ENCODE results near the gene SLF2.

SLF2 gene

DNA sequence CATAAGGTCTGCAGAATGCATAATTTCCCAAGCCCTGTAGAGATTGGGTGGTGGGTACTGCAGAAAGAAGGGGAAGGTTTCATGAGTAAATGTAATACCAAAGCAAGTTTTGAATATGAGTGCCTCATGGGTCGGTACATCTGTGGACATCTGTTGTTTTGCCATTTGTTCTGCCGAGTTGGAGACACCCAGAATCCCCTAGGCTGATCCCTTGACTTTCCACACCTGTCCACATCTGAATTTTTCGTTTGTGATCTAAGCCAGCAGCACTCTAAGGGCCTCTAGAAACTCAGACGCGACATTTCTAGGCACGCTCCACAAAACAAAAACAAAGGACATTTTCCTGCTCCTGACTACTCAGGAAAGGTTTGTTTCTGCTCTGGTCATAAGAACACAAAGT is 11.7 kb upstream of the SLF2 start:
- no peak for DNase-seq

DNA sequence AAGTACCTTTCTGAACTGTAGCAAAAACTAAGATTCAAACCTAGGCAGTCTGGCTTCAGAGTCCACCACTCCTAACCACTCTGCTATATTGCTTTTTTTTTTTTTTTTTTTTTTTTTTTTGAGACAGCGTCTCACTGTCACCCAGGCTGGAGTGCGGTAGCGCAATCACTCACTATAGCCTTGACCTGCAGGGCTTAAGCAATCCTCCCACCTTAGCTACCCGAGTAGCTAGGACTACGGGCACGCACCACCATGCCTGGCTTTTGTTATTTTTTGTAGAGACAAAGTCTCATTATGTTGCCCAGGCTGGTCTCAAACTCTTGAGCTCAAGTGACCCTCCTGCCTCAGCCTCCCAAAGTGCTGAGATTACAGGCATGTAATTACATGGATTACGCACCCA is 10.1 kb upstream of the SLF2 start:
- no peak for DNase-seq

DNA sequence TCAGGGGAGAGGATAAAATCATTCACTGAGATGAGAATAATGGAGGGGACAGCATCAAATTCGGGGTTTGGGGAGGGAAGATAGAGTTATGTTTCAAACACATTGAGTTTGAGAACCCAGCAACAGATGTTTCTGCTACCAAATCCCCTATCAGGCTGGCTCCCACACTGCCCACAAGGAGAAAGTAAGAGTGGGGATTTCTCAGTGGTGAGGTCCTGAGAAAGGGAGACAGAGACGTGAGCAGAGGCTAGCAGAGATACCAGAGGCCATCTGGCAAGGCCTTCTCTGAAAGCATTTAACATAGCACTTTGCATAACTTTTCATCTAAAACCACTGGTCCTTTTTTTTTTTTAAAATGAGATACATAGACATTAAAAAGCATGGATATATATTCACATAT is 7.8 kb upstream of the SLF2 start:
- DNase-seq, result no peak

DNA sequence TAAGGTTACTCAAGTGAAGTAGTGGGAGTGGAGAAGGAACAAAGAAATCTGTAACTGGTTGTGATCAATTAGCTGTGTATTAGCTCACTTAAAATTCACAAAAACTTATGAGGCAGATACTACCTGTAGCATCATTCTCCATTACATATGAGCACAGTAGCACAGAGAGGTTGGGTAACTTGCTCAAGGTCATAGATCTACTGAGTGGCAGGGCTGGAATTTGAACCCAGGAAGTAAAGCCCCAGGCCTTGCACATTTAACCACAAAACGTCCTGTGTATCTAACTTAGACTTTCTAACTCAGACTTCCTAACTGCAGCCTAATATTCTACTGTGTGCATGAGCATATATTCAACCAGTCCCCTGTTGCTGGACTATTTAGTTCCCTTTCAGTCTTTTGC is 5.6 kb upstream of the SLF2 start:
- DNase-seq, result no peak

DNA sequence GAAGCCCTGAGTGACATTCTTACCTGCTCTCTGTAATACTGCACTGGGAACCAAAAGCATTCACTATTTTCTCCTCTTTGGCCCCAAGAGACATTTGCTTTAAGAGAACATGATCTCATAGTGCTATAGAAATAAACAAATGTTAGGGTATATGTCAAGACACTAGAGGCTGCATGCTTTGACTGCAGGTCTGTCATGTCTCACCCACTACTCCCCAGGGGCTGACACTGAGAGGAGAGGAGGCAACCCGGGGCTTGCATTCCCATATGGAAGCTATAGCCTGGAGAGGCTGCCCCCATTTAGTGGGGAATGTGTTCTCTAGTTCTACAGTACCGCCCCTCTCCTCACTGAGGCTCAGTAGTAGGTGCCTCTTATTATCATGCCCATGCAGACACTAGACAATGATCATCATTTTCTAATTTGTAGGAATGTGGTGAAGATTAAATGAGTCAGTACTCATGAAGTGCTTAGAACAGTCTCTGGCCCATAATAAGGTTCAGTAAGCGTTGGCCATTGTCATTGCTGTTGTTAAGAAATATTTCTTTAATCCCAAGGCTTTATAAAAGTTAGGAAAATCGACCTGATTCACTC is 4.9 kb upstream of the SLF2 start:
- no peak for DNase-seq

DNA sequence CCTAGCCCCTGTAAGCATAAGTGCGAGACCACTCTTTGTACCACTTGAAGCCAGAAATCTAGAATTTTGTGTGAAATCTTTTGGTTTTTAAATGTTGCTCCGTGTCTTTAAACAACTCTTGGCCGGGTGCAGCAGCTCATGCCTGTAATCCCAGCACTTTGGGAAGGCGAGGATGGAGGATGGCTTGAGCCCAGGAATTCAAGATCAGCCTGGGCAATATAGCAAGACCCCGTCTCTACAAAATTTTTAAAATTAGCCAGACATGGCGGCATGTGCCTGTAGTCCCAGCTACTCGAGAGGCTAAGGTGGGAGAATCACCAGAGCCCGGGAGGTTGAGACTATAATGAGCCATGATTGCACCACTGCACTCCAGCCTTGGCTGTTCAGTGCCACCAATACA is 4.4 kb upstream of the SLF2 start:
- DNase-seq, result no peak

DNA sequence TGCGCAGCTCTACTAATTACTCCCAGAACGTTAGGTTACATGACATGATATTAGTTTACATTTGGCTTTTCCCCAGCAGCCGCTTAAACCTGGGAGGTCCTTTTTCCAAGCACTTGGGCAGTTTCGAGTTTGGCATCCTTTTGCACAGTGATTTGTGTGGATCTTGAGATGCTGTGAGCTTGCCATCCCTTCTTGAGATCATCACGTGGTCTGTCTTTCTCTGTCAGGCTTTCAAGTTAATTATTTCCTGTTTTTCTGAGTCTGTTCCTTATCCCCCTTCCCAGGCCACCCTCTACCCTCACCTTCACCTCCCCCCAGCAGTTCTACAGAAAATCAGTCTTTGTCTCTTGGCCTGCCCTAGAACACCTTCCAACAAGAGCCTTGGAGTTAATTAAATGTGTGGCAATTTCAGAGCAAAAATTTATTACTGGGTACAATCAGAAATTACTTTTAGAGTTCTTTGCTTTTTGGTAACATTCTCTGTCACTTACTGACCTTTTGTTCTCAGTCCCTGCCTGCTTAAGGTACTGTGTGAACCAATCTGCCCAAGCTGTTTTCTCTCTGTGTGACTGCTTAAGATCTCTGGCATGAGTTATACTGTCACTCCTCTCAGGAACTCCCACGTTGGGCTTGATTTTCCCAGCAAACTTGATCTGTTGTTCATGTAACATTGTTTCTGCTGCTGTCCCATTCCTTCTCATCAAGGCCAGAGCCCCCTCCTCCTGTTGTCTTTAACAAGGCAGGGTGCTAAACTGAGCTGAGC is 3.1 kb upstream of the SLF2 start:
- no peak for DNase-seq

DNA sequence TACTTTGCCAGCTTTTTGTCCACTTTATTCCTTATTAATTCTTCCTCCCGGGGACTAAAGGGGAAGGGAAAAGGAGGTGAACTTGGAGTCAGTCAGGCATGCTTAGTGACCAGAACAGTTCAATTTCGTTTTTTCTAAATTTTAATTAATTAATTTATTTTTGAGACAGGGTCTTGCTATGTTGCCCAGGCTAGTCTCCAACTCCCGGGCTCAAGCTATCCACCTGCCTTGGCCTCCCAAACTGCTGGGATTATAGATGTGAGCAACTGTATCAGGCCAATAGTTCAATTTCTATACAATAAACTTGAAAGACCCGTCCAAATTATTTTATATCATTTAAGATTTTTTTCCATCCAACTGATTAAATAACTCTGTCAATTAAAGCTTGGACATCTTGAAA is 1.3 kb upstream of the SLF2 start:
- DNase-seq, result no peak

DNA sequence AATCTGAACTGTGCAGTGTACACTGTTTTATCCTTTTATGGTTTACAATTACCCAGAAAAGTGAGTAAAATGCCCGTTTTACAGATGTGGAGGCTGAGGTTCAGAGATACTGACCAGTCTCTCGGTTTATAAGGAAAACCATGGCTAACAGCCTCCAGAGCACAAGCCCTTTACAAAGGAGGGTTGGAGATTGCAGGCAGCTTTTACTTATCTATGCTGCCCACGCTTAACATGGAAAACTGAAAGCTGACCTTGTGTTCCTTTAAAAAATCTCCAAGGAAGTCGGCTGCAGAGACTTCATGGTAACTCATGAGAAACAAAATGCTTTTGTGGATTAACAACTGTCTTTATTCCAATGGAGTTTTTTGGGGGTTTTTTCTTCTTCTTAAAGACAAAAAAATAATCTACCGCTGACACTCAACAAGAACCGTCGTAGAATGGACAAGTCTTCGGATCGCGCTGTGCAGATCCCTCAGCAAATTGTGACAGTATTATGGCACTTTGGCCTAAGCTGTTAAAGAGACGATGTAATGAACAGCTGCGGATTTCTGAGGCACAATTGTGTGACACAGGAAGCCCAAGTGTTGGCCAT is 654 bp upstream of the SLF2 start:
- no peak for DNase-seq

DNA sequence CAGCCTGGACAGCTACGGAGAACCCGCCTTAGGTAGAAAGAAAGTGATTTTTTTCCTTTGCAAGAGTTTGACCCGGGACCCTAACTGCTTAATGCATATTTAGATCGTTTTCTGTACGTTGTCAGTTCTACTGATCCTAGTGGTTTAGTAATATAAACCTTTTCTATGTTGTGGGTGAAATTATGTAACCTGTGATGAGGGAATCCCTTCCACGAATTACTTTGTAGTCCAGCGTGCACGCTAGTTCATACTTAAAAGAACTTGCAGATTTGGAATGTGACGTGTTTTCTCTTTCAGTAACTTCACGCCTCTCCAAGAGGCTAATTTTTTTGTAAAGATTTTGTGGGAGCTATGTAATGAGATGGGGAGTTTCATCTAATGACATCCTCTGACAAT is 705 bp downstream of the SLF2 start:
- DNase-seq, result no peak

DNA sequence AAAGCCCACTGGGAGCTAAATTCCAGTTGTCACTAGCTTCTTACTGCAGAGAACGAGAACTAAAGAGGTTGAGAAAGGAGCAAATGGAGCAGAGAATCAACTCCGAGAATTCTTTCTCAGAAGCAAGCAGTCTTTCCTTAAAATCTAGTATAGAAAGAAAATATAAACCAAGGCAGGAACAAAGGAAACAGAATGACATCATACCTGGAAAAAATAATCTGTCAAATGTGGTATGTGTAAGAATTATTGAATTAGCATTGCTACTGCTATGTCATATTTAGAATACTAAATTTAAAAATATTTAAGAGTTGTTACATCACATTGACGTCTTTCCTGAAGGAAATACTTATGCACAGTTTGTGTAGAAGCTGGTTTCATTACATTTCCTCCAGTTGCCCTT is 4.3 kb downstream of the SLF2 start:
- no peak for DNase-seq

DNA sequence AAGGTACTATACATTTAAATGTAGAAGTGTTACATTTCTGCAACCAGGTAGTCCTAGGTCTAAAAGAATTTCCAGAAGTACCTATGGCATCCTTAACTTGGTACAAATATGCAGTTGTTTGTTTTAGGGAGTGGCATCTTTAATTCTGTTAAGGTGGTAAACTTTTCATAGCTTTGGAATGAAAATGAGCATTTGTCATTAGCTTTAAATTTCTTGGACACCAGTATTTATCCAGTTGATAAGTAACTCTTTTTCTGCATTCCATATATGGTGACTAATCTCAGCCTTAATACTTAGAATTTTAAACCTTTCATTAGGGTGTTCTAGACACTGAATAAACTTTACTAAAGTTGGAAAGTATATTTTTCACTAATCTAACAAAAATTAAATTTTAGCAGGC is 10.8 kb downstream of the SLF2 start:
- no peak for DNase-seq

DNA sequence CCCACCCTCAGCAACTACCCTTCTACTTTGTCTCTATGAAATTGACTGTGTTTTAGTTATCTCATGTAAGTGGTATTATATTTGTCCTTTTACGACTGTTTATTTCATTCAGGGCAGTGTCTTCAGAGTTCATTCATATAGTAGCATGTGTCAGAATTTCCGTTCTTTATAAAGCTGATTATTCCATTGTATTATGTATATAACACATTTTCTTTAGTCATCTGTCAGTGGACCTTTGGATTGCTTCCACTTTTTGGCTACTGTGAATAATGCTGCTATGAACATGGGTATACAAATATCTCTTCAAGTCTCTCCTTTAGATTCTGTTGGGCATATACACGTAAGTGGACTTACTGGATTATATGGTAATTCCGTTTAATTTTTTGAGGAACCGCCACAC is 14.5 kb downstream of the SLF2 start:
- no peak for DNase-seq

DNA sequence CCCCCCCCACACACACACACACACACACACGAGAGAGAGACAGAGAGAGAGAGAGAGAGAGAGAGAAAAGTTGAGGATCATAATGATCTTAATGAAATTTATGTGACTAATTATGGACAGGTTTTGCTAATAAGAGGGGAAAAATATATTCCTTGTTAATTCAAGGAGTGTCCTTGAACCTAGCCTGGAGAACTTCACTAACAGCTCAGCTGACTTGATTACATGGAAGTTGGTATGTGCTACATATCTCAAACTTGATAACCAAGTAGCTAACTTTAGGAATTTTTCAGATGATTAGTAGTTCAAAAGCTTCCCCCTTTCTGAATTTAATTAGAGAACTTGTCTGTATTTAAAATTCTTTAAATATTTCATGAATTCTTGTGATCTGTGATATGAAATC is 15.3 kb downstream of the SLF2 start:
- DNase-seq, result no peak

DNA sequence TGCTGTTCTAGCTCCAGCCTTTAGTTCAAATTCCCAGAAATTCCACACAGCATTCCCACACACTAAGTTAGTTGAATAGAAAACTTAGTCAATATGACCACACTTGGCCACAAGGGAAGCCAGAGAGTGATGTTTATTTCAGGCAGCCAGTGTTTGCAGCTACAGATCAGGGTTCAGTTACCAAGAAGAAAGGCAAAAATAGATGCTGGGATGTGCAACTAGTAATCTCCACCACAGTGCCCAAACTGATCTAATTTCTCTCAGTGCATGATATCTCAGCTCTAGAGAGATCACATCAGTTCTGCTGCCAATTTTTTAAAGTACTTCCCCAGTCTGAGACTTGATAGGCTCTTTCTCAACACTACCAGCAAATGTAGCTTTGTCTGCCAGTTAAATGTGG is 17.6 kb downstream of the SLF2 start:
- DNase-seq, result no peak

DNA sequence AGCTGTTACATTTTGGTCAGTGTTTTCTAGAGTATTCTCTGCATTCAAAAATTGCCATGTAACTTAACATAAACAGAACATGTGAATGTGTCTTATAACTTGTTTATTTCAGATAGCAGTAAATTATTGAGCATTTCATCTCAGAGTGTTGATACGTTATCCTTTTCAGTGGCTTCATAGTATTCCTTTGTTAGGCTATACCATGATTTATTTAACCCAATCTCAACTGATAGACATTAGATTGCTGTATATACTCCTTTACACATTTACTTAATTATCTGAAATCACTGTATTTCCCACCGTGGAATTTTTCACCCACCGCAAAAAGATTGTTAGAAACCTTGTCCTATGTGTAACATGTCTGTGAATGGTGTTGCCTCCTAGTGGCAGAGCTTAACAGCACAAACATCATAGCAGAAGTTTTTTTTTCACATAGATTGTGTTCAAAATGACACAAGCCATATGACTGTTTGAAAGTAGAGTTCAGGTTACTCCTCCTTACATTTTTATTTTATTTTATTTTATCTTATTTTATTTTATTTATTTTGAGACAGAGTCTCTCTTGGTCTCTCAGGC is 21.4 kb downstream of the SLF2 start:
- no peak for DNase-seq

DNA sequence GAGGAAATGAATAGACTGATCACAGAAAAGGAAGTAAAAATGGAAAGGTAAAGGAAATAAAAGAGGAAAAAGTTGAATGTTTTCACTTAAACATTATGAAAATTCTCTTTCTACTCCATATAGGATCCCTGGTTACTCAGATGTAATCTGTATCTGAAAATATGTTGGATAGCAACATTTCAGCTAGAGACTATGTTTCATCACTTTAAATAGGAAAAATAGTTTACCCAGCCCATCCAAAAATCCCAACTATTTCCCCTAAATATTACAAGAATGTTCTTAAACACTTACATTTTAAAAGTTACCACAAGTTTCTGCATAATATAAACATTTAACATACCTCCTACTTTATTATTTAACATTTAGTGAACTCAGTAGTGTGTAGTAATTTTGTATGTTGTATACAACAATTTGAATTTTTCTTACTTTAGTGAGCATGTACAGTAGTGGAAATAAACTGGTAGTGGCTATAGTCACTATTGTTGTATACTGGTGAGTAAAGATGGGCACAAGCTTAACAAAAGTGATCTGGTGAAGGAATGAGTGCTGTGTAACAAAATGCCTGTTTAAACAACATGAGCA is 27.1 kb downstream of the SLF2 start:
- DNase-seq, result no peak

DNA sequence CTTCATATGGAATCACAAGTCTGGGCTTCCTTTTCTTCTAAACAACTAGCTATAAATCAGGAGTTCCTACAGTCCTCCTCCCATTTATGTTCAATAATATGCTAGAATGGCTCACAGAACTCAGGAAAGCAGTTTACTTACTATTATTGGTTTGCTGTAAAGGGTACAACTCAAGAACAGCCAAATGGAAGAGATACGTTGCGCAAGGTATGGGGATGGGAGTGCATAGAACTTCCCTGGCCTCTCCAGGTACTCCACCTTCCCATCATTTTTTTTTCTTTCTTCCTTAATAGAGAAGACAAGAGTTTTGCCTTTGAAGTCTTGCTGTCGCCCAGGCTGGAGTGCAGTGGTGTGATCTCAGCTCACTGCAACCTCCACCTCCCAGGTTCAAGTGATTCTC is 29.5 kb downstream of the SLF2 start:
- DNase-seq, result no peak

DNA sequence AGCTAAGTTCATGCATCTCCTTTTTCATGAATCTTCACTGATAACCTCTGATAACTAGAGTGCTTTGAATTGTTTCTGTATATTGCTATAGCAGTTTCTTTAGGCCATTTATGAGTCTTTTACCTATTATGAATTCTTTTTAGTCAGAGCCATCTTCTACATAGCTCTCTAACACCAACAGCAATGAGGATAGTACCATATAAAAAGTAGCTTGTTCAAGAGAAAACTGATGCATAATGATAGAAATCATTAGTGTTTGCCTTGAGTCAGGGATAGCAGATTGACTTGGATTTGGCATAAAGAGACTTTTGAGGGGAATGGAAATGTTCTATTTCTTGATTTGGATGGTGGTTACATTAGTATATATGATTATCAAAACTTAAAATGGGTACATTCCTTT is 30.7 kb downstream of the SLF2 start:
- DNase-seq, result no peak

DNA sequence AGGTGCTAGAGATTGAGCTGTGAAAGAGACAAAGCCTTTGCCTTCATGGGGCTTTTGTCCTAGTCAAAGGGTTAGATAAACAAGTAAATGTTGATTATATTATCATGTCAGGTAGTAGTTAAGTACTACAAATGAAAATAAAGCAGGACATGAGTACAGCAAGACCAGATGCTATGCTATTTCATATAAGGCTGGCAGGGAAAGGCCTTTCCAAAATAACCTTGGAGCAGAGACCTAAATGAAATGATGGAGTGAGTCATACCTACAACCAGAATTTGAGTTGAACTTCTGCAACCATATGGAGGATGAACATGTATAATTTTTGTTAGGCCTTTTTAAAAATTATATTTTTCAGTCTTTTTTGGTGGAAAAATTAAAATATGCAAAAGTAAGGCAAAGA is 33.0 kb downstream of the SLF2 start:
- DNase-seq, result no peak

DNA sequence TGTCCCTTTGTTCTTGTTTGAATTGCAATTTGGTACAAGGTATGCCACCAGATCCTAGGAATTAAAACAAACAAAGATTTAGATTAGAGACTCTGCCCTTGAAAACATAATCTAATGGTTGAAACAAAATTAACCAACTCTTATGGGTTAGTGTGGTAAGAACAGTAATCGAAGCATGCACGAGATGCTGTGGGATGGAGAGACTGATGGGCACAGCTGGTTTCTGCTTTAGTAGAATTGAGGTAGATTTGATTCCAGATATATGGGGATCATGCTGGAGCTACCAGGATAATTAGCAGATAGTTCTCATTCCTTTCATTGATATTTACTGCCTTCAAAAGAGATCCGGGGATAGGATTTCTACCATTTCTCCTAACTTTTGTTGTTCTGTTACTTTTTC is 36.2 kb downstream of the SLF2 start:
- DNase-seq, result no peak

DNA sequence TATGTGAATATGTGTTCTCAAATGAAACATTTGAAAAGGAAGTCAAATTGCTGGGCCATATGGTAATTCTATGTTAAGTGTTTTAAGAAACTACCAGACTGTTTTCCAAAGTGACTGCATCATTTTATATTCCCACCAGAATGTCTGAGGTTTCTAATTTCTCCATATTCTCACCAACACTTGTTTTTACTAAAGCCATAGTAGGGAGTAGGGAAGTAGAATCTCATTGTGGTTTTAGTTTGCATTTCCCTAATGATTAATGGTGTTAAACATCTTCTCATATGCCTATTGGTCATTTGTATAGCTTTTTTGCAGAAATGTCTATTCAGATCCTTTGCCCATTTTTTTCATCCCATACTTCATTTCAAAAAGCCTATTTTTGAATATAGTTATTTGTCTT is 47.5 kb downstream of the SLF2 start:
- no peak for DNase-seq

DNA sequence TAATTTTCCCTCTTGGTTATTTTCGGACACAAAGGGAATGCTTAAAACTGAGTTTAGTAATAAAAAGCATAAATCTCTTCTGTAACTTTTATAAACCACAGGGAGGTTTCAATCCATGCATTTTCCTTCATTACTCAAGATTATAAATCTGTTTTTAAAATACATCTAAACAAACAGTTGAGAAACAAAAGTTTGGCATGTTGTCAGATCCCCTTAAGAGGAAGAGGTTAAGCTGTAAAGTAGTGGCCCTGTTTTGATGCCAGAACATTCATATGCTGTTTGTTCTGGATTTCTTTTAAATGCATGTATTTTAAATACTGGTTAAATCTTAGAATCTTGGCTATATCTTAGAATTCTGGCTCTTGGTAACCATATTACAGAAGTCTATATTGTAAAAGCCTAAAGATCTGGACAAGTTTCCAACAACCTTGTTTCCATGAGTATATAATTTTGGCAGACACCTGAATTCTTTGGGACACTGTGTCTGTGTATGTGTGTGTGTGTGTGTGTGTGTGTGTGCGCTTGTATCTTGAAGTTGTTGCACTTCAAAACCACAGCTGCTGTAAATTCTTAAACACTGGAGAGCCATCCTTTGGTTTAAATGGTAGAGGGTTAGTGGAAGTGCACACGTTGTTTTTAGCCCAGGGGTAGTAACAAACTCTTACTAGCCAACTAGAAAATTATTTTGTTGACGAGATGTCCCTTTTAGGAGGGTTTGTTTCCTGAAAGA is 49.8 kb downstream of the SLF2 start:
- no peak for DNase-seq

All from effector CD4-positive, alpha-beta T cell (primary cell).